GM11168 (cell line): ENCODE results near the gene IRAK3.
"Not testable (repeated sequence)": the region's sequence is repeated elsewhere in the genome, so short reads cannot be mapped to it uniquely, and the experiment has no call there.

Experiments
- in situ Hi-C: fragments of 300-500 bp; cut with MboI; formaldehyde crosslinking; loops from one replicate; pipeline ENCODE4 v1.12.0; 2022; ENCODE audit warnings: low sequenced_read_pairs; ENCODE audit not compliant: unreplicated experiment

IRAK3 gene

DNA sequence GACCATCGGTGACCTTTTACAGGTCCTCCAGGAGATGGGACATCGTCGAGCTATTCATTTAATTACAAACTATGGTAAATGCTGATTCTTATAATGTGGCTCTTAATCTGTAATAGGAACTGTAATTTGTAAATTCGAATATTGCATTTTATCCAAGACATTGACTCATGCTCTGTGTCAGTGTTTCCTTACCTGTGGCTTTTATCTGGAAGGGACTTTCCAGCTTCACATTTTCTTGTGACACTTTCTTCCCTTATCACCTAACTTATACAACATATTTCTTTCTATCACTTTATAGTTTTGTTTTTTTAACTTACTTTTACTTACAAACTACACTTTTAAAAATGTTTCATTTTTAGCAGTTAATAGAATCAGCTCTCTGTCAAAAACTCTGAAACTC is 14.8 kb downstream of the IRAK3 start:
- in situ Hi-C loops, result no loop called here

DNA sequence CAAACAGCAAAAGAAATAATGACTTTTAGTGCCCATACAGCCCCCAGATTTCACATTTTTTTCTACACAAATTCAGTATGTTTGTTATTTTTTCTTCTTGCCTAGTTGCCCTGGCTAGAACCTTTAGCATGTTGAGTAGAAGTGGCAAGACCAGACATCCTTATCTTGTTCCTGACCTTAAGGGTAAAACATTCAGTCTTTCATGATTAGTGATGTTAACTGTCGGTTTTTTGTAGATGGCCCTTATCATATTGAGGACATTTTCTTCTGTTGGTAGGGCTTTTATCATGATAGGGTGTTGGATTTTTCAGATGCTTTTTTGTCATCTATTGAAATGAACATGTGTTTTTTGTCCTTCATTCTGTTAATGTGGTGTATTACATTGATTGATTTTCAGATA is 17.1 kb downstream of the IRAK3 start:
- in situ Hi-C loops, result no loop called here

DNA sequence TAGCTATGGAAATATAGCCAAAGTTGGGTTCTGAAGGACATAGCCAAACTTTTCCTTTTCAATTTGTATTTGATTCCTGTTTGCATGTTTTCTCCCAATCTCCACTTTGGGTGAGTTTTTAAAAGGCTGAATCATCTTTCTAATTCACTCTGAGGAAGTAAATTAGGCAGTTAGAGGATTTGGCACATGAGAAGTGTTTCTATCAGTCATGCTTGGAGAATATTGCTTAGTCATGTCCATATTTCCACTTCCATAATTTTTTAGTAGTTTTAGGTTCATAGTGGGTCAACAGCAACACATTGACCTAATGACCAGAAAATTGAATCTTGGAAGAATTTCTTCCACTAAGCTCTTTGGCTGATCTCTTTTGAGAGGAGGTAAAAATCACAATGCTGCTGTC is 21.8 kb downstream of the IRAK3 start:
- in situ Hi-C loops, result no loop called here

DNA sequence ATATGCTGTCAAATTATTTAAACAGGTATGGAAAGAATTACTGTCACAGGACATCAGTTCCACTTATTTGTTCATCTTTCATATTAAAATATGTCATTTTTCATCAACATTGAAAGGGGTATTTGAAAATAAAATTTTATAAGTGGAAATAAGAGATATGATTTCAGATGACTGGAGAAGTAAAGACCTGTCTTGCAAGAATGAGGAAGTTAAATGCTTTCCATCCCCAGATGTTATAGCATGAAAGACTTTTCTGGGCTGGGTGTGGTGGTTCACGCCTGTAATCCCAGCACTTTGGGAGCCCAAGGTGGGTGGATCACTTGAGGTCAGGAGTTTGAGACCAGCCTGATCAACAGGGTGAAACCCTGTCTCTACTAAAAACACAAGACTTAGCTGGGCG is 22.6 kb downstream of the IRAK3 start:
- in situ Hi-C loops, result not testable (repeated sequence)

DNA sequence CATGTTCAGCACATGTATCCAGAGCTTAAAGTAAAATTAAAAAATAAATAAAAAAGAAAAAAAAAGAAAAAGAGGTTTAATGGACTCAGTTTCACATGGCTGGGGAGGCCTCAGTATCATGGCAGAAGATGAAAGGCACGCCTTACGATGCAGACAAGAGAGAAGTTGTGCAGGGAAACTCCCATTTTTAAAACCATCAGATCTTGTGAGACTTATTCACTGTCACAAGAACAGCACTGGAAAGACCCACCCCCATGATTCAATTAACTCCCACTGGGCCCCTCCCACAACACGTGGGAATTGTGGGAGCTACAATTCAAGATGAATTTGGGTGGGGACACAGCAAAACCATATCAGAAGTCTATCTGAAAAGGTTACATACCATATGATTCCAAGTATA is 24.0 kb downstream of the IRAK3 start:
- in situ Hi-C loops, result not testable (repeated sequence)

DNA sequence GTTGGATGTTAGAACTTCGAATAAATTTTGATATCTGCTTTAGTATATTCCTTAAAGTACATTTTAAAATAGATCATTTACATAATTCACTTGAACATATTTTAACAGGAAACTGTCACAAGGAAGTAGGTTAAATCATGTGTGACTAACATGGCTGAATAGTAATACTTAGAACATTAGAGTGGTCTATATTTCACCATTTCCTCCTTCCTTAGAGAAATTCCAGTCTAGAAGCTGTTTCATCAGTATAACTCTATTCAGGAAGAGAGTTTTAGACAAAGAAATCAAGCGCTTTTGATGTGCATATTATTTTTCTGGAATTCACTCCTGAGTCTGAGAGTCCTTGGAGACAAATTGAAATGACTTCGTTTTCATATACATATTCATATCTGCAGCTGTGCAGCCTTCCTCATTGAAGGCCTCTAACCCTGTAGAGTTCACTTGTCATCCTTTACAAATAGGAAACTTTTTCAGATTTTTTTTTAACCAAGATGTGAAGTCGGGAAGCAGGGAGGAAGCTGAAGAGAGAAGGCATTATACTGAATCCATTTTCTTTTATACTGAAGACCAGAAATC is 28.4 kb downstream of the IRAK3 start:
- in situ Hi-C loops, result no loop called here

DNA sequence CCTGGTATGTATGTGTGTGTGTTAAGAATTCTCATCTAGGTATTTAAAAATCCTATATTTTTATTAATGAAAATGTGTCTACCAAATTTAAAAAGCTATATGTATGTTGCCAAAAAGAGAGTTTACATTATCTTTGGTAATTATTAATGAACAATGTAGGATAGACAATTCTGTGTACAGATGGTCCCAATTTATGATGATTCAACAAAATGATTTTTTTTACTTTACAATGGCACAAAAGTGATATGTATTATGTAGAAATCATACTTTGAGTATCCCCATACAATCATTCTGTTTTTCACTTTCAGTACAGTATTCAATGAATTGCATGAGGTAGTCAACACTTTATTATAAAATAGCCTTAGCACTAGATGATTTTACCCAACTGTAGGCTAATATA is 39.4 kb downstream of the IRAK3 start:
- in situ Hi-C loops, result no loop called here

DNA sequence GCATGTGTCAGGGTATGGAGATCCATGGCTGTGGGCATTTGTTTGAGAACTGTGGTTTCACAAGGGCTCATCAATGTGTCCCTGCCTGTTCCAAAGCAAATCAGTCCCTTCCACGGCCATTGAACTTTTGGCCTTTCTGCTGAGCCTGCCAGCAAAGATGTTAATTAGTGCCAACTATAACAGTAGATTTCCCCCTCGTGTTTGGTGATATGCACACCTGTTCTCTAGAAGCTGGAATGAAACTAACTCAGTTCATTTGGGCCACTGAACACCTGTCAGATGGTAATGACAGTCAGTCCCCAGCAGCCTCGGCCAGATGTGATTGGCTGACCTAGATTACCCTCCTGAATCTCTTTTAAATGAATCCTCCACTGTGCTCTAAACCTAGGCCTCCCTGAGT is 43.2 kb downstream of the IRAK3 start:
- in situ Hi-C loops, result no loop called here

DNA sequence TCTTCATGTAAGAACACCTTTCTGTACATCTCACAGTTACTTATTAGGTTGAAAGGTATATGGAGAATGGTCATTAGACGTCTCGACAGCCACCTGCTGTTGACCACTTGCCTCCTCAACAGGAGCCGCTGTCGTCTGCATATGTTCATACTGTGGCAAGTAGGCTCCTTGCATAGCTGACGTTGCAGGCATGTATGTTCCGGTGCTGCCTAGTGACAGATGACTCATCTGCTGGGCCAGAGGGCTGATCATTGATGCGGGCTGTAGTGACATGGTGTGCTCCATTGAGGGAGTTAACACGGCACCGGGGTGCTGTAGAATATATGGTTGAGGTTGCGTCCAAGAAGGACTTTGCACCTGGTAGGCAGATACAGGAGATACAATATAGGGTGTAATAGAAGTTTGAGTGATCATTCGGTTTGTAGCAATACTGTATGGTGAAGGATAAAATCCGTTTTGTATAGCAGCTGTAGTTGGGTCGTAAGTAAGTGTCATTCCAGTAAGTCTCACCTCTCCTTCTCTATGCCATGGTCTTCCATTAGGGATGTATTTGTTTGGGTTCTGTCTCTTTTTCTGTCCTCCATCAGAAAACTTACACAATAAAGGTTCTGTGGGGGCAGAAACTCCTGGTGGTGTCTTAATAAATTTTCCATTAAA is 45.2 kb downstream of the IRAK3 start:
- in situ Hi-C loops, result not testable (repeated sequence)

DNA sequence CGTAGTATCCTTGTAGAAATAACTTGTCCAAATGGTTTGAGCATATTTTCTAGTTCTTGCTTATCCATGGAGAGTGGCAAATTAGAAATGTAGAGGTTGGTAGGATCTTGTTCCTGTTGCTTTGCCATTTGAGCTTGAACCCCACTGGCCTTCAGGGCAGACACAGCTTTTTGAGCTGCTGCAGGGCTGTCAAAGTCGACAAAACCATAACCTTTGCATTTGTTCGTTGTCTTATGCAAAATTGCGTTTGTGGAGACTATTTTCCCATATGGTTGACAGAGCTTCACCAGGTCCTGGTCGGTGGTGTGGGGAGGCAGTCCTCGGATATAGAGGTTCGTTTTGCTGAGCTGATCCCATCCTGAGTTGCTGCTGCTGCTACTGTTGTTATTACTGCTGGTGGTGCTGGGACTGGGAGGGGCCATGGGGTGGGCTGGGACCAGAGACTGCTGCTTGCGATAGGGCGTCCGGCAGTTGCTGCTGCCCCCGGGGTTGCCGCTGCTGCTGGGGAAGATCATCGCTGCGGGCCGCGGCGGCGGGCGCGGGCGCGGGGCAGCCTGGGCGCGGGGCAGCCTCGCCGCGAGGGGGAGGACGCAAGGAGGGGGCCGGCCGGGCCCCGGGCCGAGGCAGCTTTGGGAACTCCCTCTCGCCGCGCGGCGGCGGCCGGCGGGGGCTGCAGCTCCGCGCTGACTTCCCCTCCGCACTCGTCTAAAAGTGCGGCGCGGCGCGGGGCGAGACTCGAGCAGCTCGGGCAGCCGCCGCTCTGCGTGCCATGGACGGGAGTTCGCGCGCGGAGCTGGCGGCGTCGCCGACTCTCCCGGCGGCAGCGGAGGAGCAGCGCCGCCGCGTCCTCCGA is 46.0 kb downstream of the IRAK3 start:
- in situ Hi-C loops, result not testable (repeated sequence)

DNA sequence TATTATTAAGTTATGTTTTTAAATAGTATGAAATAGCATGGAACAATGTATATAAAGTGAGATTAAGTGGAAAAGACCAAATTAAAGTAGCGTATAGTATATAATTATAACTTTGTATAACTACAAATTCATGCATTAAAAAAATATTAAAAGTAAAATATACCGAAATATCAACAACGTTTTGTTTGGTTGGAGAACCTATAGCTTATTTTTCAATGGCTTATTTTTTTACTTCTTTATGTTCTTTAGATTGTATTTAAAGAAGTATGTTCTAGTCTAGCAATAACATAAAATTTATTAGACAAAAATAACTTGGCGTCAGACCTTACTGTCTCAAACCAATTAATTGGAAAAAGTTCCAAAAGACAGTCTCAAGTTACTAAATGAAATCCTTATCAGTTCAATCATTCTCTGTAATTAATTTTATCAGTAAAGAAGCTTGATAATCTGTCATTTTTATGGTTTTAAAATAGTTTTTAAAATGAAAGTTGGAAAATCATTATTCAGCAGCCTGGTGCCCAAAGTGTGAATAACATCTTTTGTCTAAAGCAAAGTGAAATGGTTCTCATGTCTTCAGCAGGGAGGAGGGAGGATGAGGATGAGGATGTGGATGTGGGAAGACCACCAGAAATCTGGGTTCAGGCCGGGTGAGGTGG is 46.7 kb downstream of the IRAK3 start:
- in situ Hi-C loops, result no loop called here

DNA sequence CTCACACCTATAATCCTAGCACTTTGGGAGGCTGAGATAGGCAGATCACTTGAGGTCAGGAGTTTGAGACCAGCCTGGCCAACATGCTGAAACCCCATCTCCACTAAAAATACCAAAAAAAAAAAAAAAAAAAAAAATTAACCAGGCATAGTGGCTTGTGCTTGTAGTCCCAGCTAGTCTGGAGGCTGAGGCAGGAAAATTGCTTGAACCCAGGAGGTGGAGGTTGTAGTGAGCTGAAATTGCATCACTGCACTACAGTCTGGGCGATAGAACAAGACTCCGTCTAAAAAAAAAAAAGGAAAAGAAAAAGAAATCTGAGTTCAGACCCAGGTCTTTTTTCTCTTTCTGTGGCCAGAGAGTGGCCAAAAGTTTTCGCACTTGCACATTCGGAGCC is 47.3 kb downstream of the IRAK3 start:
- in situ Hi-C loops, result not testable (repeated sequence)

DNA sequence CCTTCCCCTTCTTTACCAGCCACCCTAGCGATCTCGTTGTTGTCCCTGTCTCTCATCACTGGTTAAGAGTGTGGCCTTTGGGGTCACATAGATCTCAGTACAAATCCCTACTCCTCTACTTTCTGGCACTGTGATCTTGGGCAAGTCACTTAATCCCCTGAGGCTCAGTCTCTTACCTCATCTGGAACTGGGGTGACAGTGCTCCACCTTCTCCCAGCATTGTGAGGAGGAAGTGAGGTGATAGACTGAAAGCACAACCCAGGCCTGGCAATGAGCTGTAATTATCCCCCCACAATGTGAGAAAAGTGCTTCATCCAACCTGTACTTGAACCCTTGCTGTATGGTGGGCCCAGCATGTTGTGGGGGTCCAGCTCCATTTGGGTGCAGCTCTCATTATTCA is 48.0 kb downstream of the IRAK3 start:
- in situ Hi-C loops, result no loop called here

DNA sequence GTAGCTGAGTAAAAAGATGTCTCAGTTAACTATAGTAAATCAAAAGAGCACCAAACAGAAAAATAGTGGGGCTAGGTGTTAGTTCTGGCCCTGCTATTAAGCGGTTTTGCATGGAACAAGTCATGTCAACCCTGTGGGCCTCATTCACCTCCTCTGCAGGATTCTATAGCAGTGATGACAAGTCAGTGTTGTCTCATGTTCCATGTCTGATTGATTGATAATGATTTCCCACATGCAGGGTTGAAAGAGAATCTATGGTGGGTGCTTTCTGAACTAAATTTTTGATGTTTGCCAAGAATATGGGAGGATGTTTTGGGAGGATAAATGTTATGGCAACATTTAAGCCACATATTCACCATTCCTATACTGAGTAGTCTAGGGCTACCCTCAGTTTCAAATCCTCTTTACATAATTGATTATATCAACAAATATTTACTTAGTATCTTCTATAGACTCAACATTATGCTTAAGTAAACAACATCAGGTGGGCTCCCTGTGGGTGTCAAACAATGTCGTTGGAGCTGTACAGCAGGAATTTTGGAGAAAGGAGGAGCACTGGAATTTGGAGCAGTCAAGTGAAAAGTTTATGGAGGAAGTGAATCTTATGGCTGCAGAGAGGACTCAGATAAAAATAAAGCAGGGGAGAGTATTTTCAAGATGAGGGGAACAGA is 48.6 kb downstream of the IRAK3 start:
- in situ Hi-C loops, result no loop called here

DNA sequence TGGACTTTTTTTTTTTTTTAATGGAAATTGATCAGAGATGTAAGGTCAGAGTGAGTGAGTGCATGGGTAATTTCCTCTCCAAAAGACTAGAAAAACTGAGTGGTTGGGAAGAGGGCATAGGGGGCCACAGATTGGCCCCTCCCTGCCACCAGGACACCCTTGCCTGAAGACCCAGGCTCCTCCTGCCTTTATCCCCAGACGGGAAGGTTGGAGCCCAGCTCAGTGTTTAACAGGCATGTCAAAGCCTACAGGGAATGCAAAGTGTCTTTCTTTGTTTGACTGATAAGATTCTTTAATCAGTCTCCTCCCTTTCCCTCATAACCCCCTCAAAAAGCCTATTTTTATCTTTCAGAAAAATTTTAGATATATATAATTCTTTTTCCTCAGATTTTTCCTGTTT is 50.3 kb downstream of the IRAK3 start:
- in situ Hi-C loops, result no loop called here

DNA sequence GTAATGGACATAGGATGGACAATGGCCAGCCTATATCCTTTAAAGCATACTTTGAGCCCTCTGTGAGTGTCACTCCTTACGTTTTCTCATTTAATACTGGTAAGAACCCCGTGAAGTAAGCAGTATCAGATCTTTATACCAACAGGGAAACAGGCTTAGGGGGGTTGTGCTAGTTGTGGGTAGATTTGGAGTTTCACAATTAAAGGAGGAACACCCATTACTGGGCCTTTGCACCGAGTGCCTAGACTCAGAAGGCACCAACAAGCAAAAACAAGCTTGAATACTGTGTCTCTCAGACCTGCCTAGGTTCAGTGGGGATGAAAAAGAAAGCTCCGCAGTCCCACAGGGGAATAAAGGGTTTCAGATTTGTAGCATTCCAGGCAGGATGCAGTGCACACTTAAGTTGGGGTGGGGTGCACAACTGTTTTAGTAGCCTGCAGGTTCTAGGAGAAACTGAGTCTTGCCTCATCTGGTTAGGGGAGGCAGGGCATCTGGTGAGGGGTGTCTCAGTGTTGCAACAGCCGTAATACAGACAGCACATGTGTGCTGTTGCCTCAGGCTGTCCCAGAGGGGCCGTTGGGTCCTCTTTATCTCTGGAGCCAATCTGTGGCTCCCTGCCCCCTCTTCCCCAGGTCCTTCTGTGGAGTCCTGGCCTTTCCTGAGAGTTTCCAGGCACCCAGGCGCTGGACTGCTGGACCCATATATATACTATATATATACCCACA is 51.2 kb downstream of the IRAK3 start:
- in situ Hi-C loops, result no loop called here

DNA sequence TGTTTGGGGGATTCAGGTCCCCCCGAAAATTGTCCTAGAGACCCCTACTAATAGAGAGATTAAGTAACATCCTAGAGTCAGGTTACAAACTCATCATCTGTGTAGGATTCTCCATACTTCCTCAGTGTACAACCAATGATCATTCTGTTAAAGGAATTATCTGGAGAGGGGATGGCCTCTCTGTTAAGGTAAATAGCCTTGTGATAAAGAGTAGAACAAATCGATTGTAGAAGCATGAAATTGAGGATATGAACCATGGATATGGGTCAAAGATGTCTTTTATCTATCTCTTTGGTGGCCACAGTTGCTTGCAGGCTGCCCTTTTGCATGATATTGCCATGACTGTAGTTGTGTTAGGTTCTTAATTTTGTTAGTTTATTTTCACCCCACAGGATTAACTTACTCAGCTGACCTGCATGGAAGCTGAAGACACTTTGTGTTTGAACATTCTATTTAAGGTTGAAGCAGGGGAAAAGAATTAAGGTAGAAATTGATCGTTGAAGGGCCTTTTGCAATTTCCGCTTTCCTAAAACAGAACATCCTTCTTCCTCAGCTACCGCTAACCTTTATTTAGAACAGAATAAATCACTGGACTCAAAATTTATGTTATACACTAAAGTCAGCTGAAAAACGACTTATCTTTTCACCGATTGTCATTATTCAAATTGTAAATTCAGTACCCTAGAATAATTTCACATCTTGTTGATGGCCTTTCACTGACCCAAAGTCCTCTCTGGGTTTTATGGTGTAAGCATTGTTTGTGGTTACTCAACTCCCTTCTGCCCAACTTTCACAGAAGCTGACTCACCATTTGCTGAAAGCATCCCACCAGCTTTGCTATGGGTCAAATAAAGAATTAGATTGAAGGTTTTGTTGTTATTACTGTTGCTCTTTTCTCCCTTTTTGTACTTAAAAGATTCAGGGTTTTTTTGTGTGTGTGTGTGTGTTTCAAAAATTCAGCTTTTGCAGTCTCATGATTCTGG is 52.3 kb downstream of the IRAK3 start:
- in situ Hi-C loops, result no loop called here

DNA sequence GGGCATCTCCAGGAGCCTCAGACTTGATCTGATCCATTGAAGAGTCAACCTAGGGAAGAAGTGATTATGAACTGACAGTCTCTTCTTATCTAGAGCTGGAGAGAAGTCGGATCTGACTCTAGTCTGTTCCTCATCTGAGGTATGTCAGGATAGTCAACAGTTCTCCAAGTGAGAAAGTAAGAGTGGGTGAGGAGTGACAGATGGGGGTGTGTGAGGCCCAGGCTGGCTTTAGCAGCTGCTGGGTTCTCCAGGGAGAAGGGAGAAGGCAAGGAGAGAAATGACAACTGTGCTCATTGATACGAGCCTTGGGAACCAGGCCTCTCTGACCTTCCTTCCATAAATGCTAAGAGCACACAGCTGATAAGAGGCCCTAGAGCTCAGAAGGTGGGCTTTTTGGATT is 53.3 kb downstream of the IRAK3 start:
- in situ Hi-C loops, result no loop called here

DNA sequence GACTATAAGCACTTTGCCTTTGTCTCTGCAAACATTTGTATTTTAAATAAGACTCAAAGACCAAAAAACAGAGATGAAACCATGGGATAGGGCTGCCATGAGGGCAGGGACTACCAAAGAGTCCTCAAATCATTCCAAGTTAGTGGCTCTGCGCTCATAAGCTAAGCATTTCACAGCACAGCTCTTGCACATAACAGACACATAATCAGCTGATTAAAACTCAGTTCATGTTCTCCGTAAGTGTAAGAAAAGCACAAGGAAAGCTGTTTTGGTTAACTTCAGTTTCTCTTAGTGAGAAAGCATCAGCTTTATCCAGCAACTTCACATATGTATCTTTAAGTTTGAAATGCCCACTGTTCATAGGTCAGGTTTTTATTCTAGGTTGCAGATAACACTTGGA is 54.9 kb downstream of the IRAK3 start:
- in situ Hi-C loops, result no loop called here
